A673 (cell line): ENCODE data around the gene TBCD. TPM values are rescaled to one million over a fixed set of nuclear protein-coding genes. Genes with fewer than 3 reads are reported as not detected.

Experiments used
- BruUV-seq: library from RNA; stranded (reverse); fragments of 400-500 nt; replicated peaks from 2 replicates; lab custom pipeline; 2021; lab: Mats Ljungman, UMichigan
- CTCF ChIA-PET: fragments of 300-600 bp; sonication (Branson Sonifier 250); formaldehyde crosslinking; loops from one replicate; lab custom pipeline; 2022; ENCODE audit warnings: antibody characterized with exemption; lab: Charles Lee
- POLR2A ChIA-PET: fragments of 300-600 bp; sonication (Branson Sonifier 250); formaldehyde crosslinking; loops from one replicate; lab custom pipeline; 2022; ENCODE audit warnings: antibody characterized with exemption; ENCODE audit not compliant: low non-redundant PET; lab: Charles Lee
- DNase-seq: peaks from one replicate; pipeline ENCODE4 v3.0.0-alpha.2; 2015; ENCODE audit warnings: low spot score
- H3K27ac ChIP-seq: fragments of 200-600 bp; sonication (generic); 2 replicates; pipeline ENCODE4 v1.5.1; 2016; ENCODE audit warnings: mixed run types, low read depth, mild to moderate bottlenecking, mixed read lengths, antibody characterized with exemption, low read length; ENCODE audit not compliant: poor library complexity, severe bottlenecking
- H3K27me3 ChIP-seq: fragments of 200-600 bp; sonication (generic); replicated peaks from 2 replicates; pipeline ENCODE4 v1.6.1; 2017; ENCODE audit warnings: mixed run types, low read depth, mild to moderate bottlenecking, mixed read lengths, antibody characterized with exemption, low read length; ENCODE audit not compliant: insufficient read depth, poor library complexity
- H3K36me3 ChIP-seq: fragments of 200-600 bp; sonication (generic); 2 replicates; pipeline ENCODE4 v1.6.1; 2016; ENCODE audit warnings: mixed run types, mild to moderate bottlenecking, mixed read lengths, antibody characterized with exemption, low read length; ENCODE audit not compliant: insufficient read depth, poor library complexity, severe bottlenecking
- H3K4me1 ChIP-seq: fragments of 200-600 bp; sonication (generic); 2 replicates; pipeline ENCODE4 v1.6.1; 2017; ENCODE audit warnings: mixed run types, mild to moderate bottlenecking, mixed read lengths, antibody characterized with exemption, low read length; ENCODE audit not compliant: insufficient read depth, poor library complexity, severe bottlenecking
- H3K4me3 ChIP-seq: fragments of 200-600 bp; sonication (generic); 2 replicates; pipeline ENCODE4 v1.5.1; 2016; ENCODE audit warnings: low read depth, mixed run types, mild to moderate bottlenecking, mixed read lengths, low read length; ENCODE audit not compliant: poor library complexity, severe bottlenecking
- H3K9me3 ChIP-seq: fragments of 200-600 bp; sonication (generic); 2 replicates; pipeline ENCODE4 v1.6.1; 2016; ENCODE audit warnings: mixed run types, low read depth, mild to moderate bottlenecking, mixed read lengths, antibody characterized with exemption, low read length; ENCODE audit not compliant: poor library complexity, severe bottlenecking
- EZH2 ChIP-seq: fragments of 200-600 bp; sonication (generic); IDR thresholded peaks from 2 replicates; pipeline ENCODE4 v1.6.1; 2017; ENCODE audit warnings: borderline replicate concordance, low read depth, mild to moderate bottlenecking, mixed read lengths, antibody characterized with exemption, low read length; ENCODE audit not compliant: poor library complexity, severe bottlenecking
- intact Hi-C: fragments of 100-400 bp; cut with micrococcal nuclease; formaldehyde crosslinking; loops from one replicate; pipeline ENCODE4 v1.10.0; 2022; ENCODE audit not compliant: unreplicated experiment
- total RNA-seq: library from RNA; stranded (reverse); gene quantifications from 2 replicates; pipeline ENCODE4 v1.2.3, GENCODE V29; 2021
- TF ChIP-seq, protein P1 (sequence below): fragments of 300-800, 200-600 bp; sonication (generic); conservative IDR thresholded peaks from 2 replicates; pipeline ENCODE4 v1.5.1; 2017; ENCODE audit warnings: low read depth, mild to moderate bottlenecking, antibody characterized with exemption, low read length, moderate library complexity, mixed read lengths

Gene TBCD
- total RNA-seq, 1 experiment from 2014 or later, result 113 TPM

DNA sequence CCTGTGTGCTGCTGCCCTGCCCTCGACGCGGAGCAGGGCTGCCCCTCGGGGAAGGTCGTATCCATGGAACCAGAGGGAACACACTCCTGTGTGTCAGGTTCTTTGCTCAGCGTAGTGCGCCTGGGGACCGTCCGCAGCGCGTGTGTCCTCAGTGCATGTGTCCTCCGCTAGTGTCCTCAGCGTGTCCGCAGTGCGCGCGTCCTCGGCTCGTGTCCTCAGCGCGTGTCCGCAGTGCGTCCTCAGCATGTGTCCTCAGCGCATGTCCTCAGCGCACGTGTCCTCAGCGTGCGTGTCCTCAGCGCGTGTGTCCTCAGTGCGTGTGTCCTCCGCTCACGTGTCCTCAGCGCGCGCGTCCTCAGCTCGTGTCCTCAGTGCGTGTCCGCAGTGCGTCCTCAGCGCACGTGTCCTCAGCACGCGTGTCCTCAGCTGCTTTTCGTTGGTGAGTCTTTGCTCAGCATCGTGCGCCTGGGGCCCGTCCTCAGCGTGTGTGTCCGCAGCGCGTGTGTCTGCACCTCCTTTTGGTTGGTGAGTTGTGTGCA is 147.2 kb downstream of the TBCD start:
- intact Hi-C loops, result no loop called here
- no peak overlapping the region for H3K4me3 ChIP-seq
- H3K27ac ChIP-seq, result no peak overlapping the region
- no peaks in the 10 kb centered on the region for H3K27me3 ChIP-seq
- no peaks in the 10 kb centered on the region for H3K9me3 ChIP-seq
- POLR2A ChIA-PET, result no interaction called here
- no TSS peak for BruUV-seq
- CTCF ChIA-PET, result no interaction called here
- TF ChIP-seq, protein P1, sequence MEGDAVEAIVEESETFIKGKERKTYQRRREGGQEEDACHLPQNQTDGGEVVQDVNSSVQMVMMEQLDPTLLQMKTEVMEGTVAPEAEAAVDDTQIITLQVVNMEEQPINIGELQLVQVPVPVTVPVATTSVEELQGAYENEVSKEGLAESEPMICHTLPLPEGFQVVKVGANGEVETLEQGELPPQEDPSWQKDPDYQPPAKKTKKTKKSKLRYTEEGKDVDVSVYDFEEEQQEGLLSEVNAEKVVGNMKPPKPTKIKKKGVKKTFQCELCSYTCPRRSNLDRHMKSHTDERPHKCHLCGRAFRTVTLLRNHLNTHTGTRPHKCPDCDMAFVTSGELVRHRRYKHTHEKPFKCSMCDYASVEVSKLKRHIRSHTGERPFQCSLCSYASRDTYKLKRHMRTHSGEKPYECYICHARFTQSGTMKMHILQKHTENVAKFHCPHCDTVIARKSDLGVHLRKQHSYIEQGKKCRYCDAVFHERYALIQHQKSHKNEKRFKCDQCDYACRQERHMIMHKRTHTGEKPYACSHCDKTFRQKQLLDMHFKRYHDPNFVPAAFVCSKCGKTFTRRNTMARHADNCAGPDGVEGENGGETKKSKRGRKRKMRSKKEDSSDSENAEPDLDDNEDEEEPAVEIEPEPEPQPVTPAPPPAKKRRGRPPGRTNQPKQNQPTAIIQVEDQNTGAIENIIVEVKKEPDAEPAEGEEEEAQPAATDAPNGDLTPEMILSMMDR, result no peak
- no peak for TF ChIP-seq EZH2
- no peak for DNase-seq
- H3K4me1 ChIP-seq, result peaks cover 4% of the 10 kb centered on the region
- no peaks in the 10 kb centered on the region for H3K36me3 ChIP-seq

DNA sequence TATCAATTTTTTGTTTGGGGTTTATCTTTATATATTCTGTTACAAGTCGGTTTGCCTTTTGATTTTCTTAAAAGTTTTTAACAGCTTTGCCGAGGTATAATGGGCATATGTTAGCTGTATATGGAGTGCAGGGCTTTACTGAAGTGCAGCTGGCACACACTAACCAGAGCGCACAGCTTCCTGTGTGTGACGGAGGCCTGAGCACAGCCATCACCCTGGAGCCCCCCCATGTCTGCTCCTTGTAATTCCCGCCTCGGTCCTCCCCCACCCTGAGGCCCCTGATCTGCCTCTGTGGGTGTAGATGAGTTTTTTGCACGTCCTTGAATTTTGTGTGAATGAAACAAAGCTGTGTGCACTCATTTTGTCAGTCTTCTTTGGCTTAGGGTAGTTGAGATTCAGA is 148.1 kb downstream of the TBCD start:
- BruUV-seq, result no TSS peak
- ChIA-PET CTCF (no interaction called here), POLR2A (no interaction called here)
- Histone ChIP-seq H3K27ac (no peak overlapping the region), H3K36me3 (no peaks in the 10 kb centered on the region), H3K4me3 (no peak overlapping the region), H3K4me1 (no peaks in the 10 kb centered on the region), H3K27me3 (no peaks in the 10 kb centered on the region), H3K9me3 (no peaks in the 10 kb centered on the region)
- DNase-seq, result no peak
- TF ChIP-seq EZH2, result no peak
- TF ChIP-seq, protein P1, result no peak
- intact Hi-C loops, result no loop called here

DNA sequence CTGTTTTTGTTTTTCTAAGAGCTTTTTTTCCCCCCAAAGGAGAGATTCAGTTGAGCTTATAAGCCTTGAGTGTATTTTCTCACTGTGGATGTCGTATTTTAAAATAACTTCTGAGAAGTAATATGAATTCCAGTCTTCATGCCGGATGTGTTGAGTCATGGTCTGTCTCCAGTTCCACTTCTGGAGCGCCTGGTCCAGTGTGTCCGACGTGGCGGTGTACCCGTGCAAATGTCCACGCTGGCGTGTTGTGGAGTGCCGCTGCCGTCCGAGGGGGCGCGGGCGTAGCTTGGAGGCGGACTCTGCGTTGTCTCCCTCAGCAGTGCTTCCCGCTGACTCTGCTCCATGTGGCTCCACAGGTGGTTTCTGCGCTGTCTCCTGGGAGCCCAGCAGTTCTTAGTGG is 148.9 kb downstream of the TBCD start:
- no peaks in the 10 kb centered on the region for H3K9me3 ChIP-seq
- TF ChIP-seq, protein P1, result no peak
- TF ChIP-seq EZH2, result no peak
- ChIA-PET CTCF (no interaction called here), POLR2A (no interaction called here)
- H3K27me3 ChIP-seq, result no peaks in the 10 kb centered on the region
- no peaks in the 10 kb centered on the region for H3K36me3 ChIP-seq
- H3K4me3 ChIP-seq, result no peak overlapping the region
- no TSS peak for BruUV-seq
- intact Hi-C loops, result no loop called here
- H3K4me1 ChIP-seq, result no peaks in the 10 kb centered on the region
- H3K27ac ChIP-seq, result no peak overlapping the region
- DNase-seq, result no peak
